GM13976 (cell line): ENCODE results near the gene GALNT14.

Source experiments
- DNase-seq: peaks from one replicate; pipeline ENCODE4 v3.0.0; 2012; ENCODE audit warnings: low spot score
- in situ Hi-C: fragments of 300-500 bp; cut with MboI; formaldehyde crosslinking; loops from one replicate; pipeline ENCODE4 v1.12.0; 2022; ENCODE audit warnings: low sequenced_read_pairs, mixed read lengths, inconsistent platforms; ENCODE audit not compliant: unreplicated experiment
- TF ChIP-seq, protein P1 (sequence below): IDR thresholded peaks from 2 replicates; pipeline ENCODE4 v1.5.1; 2012; ENCODE audit warnings: borderline replicate concordance, mild to moderate bottlenecking; ENCODE audit not compliant: insufficient read depth; ENCODE audit errors: extremely low read depth, missing control alignments, control extremely low read depth

The GALNT14 gene

GRCh38 chr2:31067259-31067658, 71.0 kb downstream of the GALNT14 start:
- TF ChIP-seq, protein P1, sequence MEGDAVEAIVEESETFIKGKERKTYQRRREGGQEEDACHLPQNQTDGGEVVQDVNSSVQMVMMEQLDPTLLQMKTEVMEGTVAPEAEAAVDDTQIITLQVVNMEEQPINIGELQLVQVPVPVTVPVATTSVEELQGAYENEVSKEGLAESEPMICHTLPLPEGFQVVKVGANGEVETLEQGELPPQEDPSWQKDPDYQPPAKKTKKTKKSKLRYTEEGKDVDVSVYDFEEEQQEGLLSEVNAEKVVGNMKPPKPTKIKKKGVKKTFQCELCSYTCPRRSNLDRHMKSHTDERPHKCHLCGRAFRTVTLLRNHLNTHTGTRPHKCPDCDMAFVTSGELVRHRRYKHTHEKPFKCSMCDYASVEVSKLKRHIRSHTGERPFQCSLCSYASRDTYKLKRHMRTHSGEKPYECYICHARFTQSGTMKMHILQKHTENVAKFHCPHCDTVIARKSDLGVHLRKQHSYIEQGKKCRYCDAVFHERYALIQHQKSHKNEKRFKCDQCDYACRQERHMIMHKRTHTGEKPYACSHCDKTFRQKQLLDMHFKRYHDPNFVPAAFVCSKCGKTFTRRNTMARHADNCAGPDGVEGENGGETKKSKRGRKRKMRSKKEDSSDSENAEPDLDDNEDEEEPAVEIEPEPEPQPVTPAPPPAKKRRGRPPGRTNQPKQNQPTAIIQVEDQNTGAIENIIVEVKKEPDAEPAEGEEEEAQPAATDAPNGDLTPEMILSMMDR = no peak
- no peak for DNase-seq
- in situ Hi-C loops = no loop called here

GRCh38 chr2:31066551-31066950, 71.7 kb downstream of the GALNT14 start:
- no peak for DNase-seq
- TF ChIP-seq, protein P1 = no peak
- in situ Hi-C loops = no loop called here

GRCh38 chr2:31066086-31066485, 72.2 kb downstream of the GALNT14 start:
- in situ Hi-C loops = no loop called here
- TF ChIP-seq, protein P1 = no peak
- DNase-seq = no peak

DNA sequence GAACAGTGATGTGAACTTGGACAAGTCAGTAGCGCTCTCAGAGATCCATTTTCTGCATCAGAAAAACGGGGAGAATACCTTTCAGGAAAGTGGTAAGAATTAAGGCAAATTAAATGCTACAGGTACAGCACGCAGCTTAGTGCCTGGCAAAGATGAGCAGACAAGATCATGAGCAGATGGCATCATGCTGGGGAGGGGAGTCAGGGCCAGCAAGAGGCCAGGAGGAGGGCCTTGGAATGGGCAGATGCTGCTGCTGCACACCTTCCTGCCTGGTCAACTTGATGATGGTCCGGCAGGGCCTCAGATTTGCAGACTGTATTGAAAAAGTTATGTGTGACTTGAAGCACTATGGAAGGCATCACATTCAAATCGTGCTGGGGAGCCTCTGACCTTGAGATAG, 72.9 kb downstream of the GALNT14 start:
- in situ Hi-C loops = no loop called here

GRCh38 chr2:31060397-31060796, 77.8 kb downstream of the GALNT14 start:
- DNase-seq = no peak
- TF ChIP-seq, protein P1 = no peak
- in situ Hi-C loops = no loop called here

More for the DNA sequence above, 72.9 kb downstream of the GALNT14 start:
- DNase-seq = no peak
- TF ChIP-seq, protein P1 = no peak

DNA sequence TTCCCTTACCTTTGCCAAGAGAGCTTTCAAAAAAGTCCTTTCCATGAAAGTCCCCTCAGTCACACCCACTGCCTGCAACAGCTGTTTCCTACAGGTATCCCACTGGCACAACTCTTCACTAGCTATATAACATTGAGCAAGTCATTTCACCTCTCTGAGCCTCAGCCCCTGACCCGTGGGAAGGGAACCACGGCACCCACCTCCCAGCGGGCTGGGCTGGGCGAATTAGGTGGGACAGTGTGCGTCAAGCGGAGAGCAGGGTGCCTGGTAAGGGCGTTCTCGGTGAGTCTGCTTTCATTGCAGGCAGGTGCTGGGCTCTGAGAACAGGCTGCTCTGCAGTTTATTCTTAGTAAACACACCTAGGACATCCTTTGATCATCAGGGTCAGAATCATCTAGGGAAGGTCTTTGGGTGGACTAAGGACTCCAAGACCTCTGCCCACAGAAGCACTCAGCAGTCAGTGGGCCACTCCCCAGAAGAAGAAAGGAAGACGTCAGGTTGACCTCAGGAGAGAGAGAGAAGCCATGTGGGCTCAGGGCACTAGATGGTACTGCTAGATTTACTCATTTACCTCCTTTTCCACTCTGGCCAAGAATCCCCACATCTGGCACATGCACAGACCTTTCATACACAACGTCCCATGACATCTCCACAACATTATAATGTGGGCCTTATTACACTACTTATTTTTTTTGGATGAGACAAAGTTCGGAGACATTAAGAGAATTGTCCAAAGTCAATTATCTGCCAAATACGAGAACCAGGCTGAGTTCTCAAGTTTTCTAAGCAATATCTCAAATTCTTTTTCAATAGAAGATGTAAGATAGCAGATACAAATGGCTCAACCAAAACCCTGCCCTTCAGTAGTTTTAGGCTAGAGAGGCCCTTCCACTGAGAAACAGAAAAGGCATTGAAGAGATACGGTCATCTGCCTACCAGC, 79.9 kb downstream of the GALNT14 start:
- in situ Hi-C loops = no loop called here
- no peak for DNase-seq
- TF ChIP-seq, protein P1 = no peak
